ENCODE results near the gene KBTBD4.

Gene KBTBD4

DNA sequence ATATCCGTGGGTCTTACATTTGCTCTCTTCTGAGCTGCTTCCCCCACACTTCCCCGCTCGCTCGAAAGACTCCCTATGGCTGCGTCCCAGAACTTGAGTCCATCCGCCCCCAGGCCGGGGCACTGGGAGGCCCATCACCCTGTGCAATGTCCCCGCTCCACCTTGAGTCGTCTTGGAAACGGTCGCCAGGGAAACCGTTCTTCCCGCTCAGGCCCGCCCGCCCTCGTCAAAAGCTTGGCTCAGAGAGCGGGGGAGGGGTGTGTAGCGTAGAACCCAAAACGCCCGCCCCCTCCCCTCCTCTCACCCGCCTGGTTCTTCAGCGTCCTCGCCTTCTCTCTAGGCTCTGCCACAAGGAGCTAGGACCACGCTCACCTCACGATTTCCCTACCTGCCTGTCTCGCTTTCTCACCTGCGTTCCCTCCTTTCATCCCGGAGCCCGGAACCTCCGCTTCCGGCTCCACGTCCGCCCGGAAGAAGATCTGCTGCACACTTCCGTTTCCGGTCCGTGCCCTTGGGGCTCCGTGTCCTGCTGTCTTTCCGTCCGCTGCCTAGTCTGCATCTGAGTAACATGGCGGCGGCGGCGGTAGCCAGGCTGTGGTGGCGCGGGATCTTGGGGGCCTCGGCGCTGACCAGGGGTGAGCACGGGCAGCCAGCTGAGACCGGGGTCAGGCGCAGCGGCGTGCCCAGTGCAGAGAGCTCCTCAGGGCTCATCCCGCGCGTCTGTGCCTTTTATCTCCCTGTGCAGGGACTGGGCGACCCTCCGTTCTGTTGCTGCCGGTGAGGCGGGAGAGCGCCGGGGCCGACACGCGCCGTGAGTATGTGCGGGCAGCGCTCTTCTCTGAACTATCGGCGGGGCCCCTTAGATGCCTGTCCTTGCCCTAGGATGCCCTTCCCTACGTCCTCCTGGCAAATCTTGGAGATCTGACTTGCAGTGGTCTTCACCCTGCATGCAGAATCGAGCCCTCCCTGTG lies at the start of gene KBTBD4, which contains the start of gene NDUFS3:
Gene KBTBD4, minus strand, starts transcription at position 447 of the 971 bp plus-strand sequence. Its CDS starts 19 bp downstream, at position 428.
Gene NDUFS3, plus strand, starts transcription at position 551 of the 971 bp plus-strand sequence. Its CDS starts 18 bp downstream, at position 569.
- H3K9me3 Mint-ChIP-seq = no peaks in the 10 kb centered on the region
- peak within 1 kb of the TSS; percentile 93 for H3K4me3 Mint-ChIP-seq
- peak within 1 kb of the TSS; percentile 99 for H3K27ac Mint-ChIP-seq
- H3K4me1 Mint-ChIP-seq (ENCODE audit: low read depth) = peaks cover 41% of the 10 kb centered on the region
- DNase-seq = peak; percentile 95
- no peaks in the 10 kb centered on the region for H3K27me3 Mint-ChIP-seq
- H3K36me3 Mint-ChIP-seq (ENCODE audit: low read depth) = peaks cover 99% of the 10 kb centered on the region

DNA sequence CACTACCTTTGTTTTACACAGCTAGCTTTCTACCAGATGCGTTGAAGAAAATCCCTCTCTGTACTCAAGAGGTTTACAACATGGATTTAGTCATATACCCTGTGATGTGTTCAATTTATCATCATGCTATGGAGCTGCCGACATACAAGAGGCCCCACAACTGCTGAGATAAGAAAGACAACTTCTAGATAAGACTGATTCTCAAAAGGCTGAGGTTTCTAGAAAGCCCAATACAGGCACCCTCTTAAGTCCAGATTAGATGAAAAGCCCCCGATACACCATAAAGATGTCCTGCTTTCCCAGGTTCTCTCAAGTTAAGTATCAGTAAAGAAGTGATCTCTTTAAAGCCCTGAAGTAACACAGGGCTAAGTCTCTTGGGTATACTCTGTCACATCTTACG lies 49.3 kb upstream of the KBTBD4 start:
- Mint-ChIP-seq H3K4me1 (ENCODE audit: low read depth) (no peaks in the 10 kb centered on the region), H3K27ac (no peak overlapping the region), H3K27me3 (no peaks in the 10 kb centered on the region), H3K9me3 (no peaks in the 10 kb centered on the region), H3K4me3 (no peak overlapping the region), H3K36me3 (ENCODE audit: low read depth) (peaks cover 90% of the 10 kb centered on the region)
- no peak for DNase-seq

DNA sequence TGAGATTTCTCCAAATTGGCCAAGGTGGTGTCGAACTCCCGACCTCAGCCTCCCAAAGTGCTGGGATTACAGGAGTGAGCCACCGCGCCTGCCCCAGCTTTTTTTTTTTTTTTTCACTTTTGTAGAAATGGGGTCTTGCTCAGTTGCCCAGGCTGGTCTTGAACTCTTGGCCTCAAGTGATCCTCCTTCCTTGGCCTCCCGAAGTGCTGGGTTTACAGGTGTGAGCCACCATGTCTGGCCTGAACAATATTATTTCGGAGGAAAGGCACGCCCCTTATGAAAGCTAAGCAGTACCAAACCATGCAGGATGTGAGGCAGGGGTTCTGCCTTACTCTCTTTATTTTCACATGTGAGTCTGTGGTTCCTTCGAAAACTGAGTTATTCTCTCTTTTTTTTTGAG lies 47.5 kb upstream of the KBTBD4 start:
- Mint-ChIP-seq H3K27ac (no peak overlapping the region), H3K4me3 (no peak overlapping the region), H3K4me1 (ENCODE audit: low read depth) (no peaks in the 10 kb centered on the region), H3K36me3 (ENCODE audit: low read depth) (peaks cover 91% of the 10 kb centered on the region), H3K9me3 (no peaks in the 10 kb centered on the region), H3K27me3 (no peaks in the 10 kb centered on the region)
- DNase-seq = no peak

DNA sequence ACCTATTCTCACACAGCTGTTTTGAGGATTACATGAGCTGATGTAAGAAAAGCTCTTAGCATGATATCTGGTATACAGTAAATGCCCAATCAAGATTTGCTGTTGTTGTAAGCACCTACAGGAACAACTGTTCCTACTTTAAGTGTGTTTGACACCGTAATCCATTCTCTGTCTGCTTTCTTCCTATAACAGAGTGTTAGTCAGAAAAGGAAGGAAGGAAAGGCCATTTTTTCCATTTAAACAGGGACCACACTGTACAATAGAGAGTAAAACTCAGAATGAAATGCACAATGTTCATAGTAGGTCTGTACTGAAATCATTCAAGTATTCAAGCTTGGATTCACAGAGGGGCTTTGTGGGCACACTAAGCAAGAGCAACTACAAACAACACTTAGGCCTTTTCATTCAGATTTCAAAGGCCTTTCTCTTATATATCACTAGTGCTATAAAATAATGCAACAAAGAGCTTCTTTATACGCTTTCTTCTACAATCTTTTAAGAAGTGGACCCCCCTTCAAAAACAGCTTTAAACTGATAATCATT lies 42.1 kb upstream of the KBTBD4 start:
- no peak for DNase-seq
- H3K9me3 Mint-ChIP-seq = no peaks in the 10 kb centered on the region
- no peaks in the 10 kb centered on the region for H3K4me1 Mint-ChIP-seq (ENCODE audit: low read depth)
- H3K27ac Mint-ChIP-seq = peak overlapping the region; percentile 59
- no peak overlapping the region for H3K4me3 Mint-ChIP-seq
- H3K36me3 Mint-ChIP-seq (ENCODE audit: low read depth) = peaks cover 86% of the 10 kb centered on the region
- H3K27me3 Mint-ChIP-seq = no peaks in the 10 kb centered on the region

DNA sequence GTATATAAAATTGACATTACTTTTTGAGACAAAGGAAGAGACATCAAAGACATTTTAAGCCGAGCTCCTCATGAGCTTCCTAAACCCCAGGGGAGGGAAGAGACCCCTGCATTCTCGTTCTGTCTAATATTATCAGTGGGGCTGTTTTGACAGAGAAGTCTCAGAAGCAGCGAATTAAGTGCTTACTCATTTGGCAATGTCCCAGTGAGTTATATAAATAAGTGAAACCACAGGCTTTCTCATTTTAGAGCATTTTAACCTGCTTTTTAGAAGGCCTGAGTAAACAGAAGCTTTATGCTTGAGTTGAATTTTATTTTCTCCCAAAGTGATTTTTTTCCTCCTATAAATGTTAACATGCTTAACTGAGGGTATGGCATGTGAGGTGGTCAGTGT lies 38.6 kb upstream of the KBTBD4 start:
- Mint-ChIP-seq H3K27ac (no peak overlapping the region), H3K9me3 (no peaks in the 10 kb centered on the region), H3K27me3 (no peaks in the 10 kb centered on the region), H3K4me1 (ENCODE audit: low read depth) (no peaks in the 10 kb centered on the region), H3K4me3 (no peak overlapping the region), H3K36me3 (ENCODE audit: low read depth) (peaks cover 76% of the 10 kb centered on the region)
- DNase-seq = no peak

DNA sequence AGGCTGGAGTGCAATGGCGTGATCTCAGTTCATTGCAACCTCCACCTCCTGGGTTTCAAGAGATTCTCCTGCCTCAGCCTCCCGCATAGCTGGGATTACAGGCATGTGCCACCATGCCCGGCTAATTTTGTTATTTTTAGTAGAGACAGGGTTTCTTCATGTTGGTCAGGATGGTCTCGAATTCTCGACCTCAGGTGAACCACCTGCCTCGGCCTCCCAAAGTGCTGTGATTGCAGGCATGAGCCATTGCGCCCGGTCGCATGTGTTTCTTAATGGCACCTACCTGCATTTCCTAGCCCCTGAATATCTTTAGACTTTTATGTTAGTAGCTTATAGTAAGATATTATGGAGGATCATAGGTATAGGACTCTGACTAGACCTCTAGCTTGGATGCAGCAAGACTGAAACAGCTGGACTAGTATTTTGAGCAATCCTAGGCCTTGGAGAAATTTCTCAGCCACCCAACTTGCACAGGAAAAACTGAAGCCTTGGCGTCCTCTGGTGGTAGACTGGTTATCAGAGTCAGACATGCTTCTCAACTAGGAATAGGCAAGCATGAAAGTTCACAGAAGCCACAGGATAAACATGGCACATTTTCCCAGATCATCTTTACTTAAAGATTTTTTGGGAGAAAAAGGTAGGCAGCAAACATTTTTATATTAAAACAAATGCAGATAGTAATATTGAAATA lies 38.1 kb upstream of the KBTBD4 start:
- Mint-ChIP-seq H3K27ac (no peak overlapping the region), H3K4me1 (ENCODE audit: low read depth) (no peaks in the 10 kb centered on the region), H3K27me3 (no peaks in the 10 kb centered on the region), H3K36me3 (ENCODE audit: low read depth) (peaks cover 70% of the 10 kb centered on the region), H3K9me3 (no peaks in the 10 kb centered on the region), H3K4me3 (no peak overlapping the region)
- DNase-seq = peak; percentile 9

DNA sequence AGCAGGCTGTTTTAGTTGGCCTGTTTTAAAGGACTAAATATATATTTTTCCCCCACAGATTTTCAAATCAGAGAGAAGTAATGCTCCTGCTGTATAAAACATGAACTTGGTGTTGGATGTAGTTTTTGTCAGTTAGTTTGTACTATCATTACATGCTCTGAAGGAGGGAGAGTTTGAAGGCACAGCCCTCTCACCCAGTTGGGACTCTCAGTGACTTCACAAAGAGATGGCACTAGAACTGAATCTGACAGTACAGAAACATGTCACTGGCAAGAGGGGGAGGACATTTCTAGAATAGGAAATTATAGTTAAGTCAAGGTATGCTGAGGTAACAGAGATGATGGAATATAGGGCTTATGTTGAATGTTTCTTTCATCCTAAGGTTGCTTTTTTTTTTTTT lies 36.5 kb upstream of the KBTBD4 start:
- H3K27me3 Mint-ChIP-seq = no peaks in the 10 kb centered on the region
- H3K4me3 Mint-ChIP-seq = no peak overlapping the region
- H3K9me3 Mint-ChIP-seq = no peaks in the 10 kb centered on the region
- peaks cover 61% of the 10 kb centered on the region for H3K36me3 Mint-ChIP-seq (ENCODE audit: low read depth)
- DNase-seq = no peak
- H3K27ac Mint-ChIP-seq = peak overlapping the region; percentile 66
- no peaks in the 10 kb centered on the region for H3K4me1 Mint-ChIP-seq (ENCODE audit: low read depth)

DNA sequence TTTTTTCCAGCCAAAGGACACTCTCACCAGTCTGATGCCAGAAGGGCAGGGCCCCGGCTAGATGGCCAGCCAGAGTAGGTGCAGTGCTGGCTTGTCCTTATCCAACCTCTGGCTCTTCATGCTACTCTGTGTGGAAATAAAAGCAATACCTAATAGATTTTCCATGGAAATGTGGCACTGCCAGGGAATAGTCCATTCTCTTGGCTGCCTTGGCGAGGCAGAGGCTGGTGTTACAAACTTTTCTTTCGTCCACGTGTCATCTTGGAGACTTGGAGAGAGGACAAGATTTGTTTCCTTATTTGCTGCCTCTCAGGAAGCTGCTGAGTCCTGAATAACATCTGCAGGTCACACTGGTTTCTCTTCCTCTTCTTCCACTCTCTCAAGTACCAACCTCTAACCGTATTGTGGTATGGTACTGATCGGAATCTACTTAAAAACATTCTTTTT lies 32.6 kb upstream of the KBTBD4 start:
- Mint-ChIP-seq H3K27me3 (no peaks in the 10 kb centered on the region), H3K4me3 (no peak overlapping the region), H3K4me1 (ENCODE audit: low read depth) (no peaks in the 10 kb centered on the region), H3K27ac (no peak overlapping the region), H3K9me3 (no peaks in the 10 kb centered on the region), H3K36me3 (ENCODE audit: low read depth) (peaks cover 47% of the 10 kb centered on the region)
- DNase-seq = peak; percentile 5

DNA sequence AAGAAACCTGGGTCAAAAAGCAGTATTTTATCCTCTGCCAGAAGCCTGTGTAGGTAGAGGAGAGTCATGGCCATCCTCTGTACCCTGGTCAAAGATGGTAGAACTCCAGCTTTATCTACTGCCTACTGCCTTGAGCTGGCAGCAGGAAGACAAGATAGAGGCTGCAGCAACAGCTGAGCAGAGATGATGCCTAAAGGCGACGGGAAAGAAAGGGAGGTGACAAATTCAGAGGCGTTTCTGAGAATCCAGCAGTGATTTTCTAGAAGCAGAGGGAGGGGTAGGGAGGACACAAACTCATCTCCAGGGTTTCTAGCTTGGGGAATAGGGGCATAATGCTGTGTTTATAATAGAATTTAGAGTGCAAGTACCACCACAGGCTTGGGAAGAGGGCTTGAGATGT lies 30.9 kb upstream of the KBTBD4 start:
- no peaks in the 10 kb centered on the region for H3K4me1 Mint-ChIP-seq (ENCODE audit: low read depth)
- DNase-seq = peak; percentile 2
- no peak overlapping the region for H3K4me3 Mint-ChIP-seq
- peaks cover 39% of the 10 kb centered on the region for H3K36me3 Mint-ChIP-seq (ENCODE audit: low read depth)
- H3K27ac Mint-ChIP-seq = peak overlapping the region; percentile 6
- H3K9me3 Mint-ChIP-seq = no peaks in the 10 kb centered on the region
- H3K27me3 Mint-ChIP-seq = no peaks in the 10 kb centered on the region

DNA sequence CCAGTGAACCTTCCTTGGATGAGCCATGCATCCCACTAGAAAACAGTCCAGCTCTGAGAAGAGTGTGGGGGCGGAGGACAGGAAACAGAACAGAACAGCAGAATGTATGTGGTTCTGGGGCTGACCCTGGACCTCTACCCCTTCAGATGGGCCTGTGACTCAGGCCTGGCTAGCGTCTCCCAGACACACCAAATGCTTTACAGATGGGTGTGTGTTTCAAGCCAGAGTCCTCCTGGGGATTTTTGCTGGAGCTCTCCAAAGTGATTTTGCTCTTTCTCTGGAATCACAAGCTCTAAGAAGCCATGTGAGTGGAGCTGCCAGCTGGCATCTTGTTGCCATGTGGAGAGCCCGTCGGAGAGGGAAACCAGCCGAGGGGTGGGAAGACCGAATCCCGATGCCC lies 28.6 kb upstream of the KBTBD4 start:
- DNase-seq = peak; percentile 0
- H3K4me3 Mint-ChIP-seq = no peak overlapping the region
- H3K4me1 Mint-ChIP-seq (ENCODE audit: low read depth) = no peaks in the 10 kb centered on the region
- no peak overlapping the region for H3K27ac Mint-ChIP-seq
- no peaks in the 10 kb centered on the region for H3K9me3 Mint-ChIP-seq
- peaks cover 29% of the 10 kb centered on the region for H3K36me3 Mint-ChIP-seq (ENCODE audit: low read depth)
- no peaks in the 10 kb centered on the region for H3K27me3 Mint-ChIP-seq

DNA sequence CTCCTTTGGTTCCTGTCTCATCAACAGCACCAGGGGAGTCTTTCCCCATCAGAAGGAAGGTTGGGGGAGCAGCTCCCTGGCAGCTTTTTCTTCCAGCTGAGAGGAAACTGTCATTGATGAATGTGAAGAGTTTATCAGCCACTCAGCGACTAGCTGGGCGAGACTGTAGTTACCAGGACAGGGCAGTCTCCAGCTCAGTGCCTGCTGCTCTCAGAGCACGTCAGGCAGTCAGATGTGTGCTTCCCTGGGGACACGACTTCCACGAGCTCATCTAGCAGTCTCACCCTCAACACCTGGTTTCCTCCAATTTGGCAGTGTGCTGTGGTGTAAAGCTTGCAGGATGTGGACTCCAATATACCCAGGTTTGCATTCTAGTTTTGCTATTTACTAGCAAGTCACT lies 28.0 kb upstream of the KBTBD4 start:
- Mint-ChIP-seq H3K36me3 (ENCODE audit: low read depth) (peaks cover 29% of the 10 kb centered on the region), H3K27me3 (no peaks in the 10 kb centered on the region), H3K9me3 (no peaks in the 10 kb centered on the region), H3K4me3 (no peak overlapping the region), H3K27ac (no peak overlapping the region), H3K4me1 (ENCODE audit: low read depth) (no peaks in the 10 kb centered on the region)
- peak; percentile 16 for DNase-seq

DNA sequence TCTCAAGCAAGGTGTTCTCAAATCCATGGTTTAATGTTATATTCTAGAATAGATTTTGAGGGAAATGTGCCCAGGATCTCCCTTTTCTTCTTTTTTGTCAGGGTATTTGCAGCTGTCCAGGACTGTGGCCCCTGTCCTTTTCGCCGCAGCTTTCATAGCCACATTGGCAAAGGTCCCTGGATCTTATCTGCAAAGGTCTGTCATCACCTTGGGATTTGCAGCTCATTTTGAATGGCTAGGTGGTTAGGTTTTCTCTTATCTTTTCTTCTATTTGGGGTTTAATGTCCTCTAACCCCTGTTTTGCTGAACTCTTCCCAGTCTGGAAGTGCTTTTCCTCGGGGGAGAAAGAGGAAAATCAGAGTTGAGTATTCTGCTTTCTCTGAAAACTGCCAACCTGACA lies 27.2 kb upstream of the KBTBD4 start:
- Mint-ChIP-seq H3K4me1 (ENCODE audit: low read depth) (no peaks in the 10 kb centered on the region), H3K27ac (no peak overlapping the region), H3K36me3 (ENCODE audit: low read depth) (peaks cover 26% of the 10 kb centered on the region), H3K9me3 (no peaks in the 10 kb centered on the region), H3K4me3 (no peak overlapping the region), H3K27me3 (no peaks in the 10 kb centered on the region)
- DNase-seq = no peak

DNA sequence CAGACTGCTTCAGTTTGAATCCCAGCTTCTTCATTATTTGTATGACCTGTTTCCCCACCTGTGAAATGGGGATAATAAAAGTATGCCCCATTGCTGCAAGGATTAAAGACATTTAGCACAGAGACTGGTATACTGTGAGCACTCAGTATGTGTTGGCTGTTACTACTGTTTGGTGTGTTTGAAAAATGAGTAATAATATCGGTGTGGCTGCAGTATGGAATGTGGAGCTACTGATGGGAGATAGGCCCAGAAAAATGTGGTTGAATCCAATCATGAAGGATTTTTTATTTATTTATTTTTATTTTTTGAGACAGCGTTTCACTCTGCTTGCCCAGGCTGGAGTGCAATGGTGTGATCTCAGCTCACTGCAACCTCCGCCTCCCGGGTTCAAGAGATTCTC lies 24.5 kb upstream of the KBTBD4 start:
- DNase-seq = no peak
- Mint-ChIP-seq H3K4me3 (no peak overlapping the region), H3K9me3 (no peaks in the 10 kb centered on the region), H3K27ac (no peak overlapping the region), H3K27me3 (no peaks in the 10 kb centered on the region), H3K4me1 (ENCODE audit: low read depth) (no peaks in the 10 kb centered on the region), H3K36me3 (ENCODE audit: low read depth) (peaks cover 12% of the 10 kb centered on the region)

DNA sequence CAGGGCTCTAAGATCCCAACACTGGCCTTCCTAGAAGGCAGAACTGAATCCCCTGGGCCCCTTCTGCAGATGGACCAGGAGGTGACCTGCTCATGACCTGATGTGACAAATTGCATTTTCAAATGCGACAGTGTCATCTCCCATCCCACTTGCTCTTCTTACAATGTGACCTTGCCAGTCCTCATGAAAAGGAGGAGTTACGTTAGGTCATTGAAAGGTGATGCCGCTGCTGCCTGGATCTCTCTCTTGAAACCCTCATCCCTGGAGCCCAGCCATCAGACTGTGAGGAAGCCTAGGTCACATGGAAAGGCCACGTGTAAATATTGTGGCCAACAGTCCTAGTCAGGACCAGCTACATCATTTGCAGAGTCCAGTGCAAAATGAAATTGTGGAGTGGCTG lies 21.1 kb upstream of the KBTBD4 start:
- no peak for DNase-seq
- no peak overlapping the region for H3K27ac Mint-ChIP-seq
- no peaks in the 10 kb centered on the region for H3K9me3 Mint-ChIP-seq
- no peaks in the 10 kb centered on the region for H3K36me3 Mint-ChIP-seq (ENCODE audit: low read depth)
- no peaks in the 10 kb centered on the region for H3K4me1 Mint-ChIP-seq (ENCODE audit: low read depth)
- peaks cover 10% of the 10 kb centered on the region for H3K27me3 Mint-ChIP-seq
- H3K4me3 Mint-ChIP-seq = no peak overlapping the region

DNA sequence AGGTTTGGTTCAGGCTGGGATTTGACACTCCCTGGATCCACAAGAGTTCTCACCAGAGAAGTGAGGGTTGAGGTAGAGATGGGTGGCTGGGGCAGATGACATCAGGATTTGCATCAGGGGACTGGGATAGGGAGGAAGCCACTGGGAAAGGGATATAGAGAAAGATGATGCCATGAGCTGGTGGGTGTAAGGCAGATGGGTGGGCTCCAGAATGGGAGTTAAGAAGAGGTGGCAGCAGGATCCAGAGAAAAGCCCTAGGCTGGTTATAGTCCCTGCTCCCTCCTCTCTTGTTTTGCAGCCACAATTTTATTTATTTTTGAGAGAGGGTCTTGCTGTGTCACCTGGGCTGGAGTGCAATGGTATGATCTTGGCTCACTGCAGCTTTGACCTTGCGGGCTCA lies 17.2 kb upstream of the KBTBD4 start:
- no peak overlapping the region for H3K27ac Mint-ChIP-seq
- H3K9me3 Mint-ChIP-seq = no peaks in the 10 kb centered on the region
- peaks cover 7% of the 10 kb centered on the region for H3K4me1 Mint-ChIP-seq (ENCODE audit: low read depth)
- no peak overlapping the region for H3K4me3 Mint-ChIP-seq
- peaks cover 40% of the 10 kb centered on the region for H3K27me3 Mint-ChIP-seq
- DNase-seq = no peak
- no peaks in the 10 kb centered on the region for H3K36me3 Mint-ChIP-seq (ENCODE audit: low read depth)

All from activated T-cell treated with anti-CD3 and anti-CD28 coated beads, Interleukin-2, amount 50 U/mL, for 24 hours (primary cell).